Right renal pelvis (tissue), 4 donors: ENCODE measurements around the gene UST. TPM values are rescaled to one million over a fixed set of nuclear protein-coding genes. Genes with fewer than 3 reads are reported as not detected.
A peak's percentile ranks its signal among the peaks of the same experiment; 100 is the strongest.

ENCODE experiments used
- DNase-seq, 4 donors: peaks; one replicate each; pipeline ENCODE4 v3.0.0-alpha.2; 2013; ENCODE audit warnings: low read depth in 4 of 4, low spot score in 3 of 4, missing footprints in 1 of 4
- polyA plus RNA-seq, 4 donors: library from polyadenylated mRNA; unstranded; fragments of 120-200 nt; gene quantifications; one replicate each; pipeline ENCODE4 v1.2.1, GENCODE V29; 2013; ENCODE audit not compliant: insufficient read length in 4 of 4

UST gene
- polyA plus RNA-seq = 10 to 100 TPM; 10.6 to 13.2 (median 12.3) TPM

- peak; percentile 77 to 86 (median 82) for DNase-seq
Measured at GRCh38 chr6:148746363-148747144, at the start of gene UST. Gene UST (plus strand): TSS chr6:148747030. CDS start chr6:148747431, 401 bp downstream.

GRCh38 chr6:148697895-148698440 is 48.9 kb upstream of the UST start:
- DNase-seq = no peak

- DNase-seq = no peak
Measured at GRCh38 chr6:148698671-148699180, 48.1 kb upstream of the UST start.

GRCh38 chr6:148700047-148700715 is 46.6 kb upstream of the UST start:
- DNase-seq = no peak

GRCh38 chr6:148700741-148701311 is 46.0 kb upstream of the UST start:
- DNase-seq = no peak

GRCh38 chr6:148701375-148701774 is 45.5 kb upstream of the UST start:
- no peak for DNase-seq

GRCh38 chr6:148703900-148704299 is 42.9 kb upstream of the UST start:
- no peak for DNase-seq

- DNase-seq = no peak
Measured at GRCh38 chr6:148704400-148705246, 42.2 kb upstream of the UST start.

GRCh38 chr6:148708707-148709106 is 38.1 kb upstream of the UST start:
- DNase-seq = no peak

- DNase-seq = no peak
Measured at GRCh38 chr6:148709577-148709976, 37.3 kb upstream of the UST start.

- no peak for DNase-seq
Measured at GRCh38 chr6:148711833-148712654, 34.8 kb upstream of the UST start.

GRCh38 chr6:148713033-148713738 is 33.6 kb upstream of the UST start:
- DNase-seq = no peak

- no peak for DNase-seq
Measured at GRCh38 chr6:148713921-148714320, 32.9 kb upstream of the UST start.

- no peak for DNase-seq
Measured at GRCh38 chr6:148716811-148717210, 30.0 kb upstream of the UST start.

GRCh38 chr6:148720406-148720805 is 26.4 kb upstream of the UST start:
- DNase-seq = peak in 3 of 4 donors; percentile 18 to 37 (median 28)

- no peak for DNase-seq
Measured at GRCh38 chr6:148720897-148721296, 25.9 kb upstream of the UST start.

- DNase-seq = no peak
Measured at GRCh38 chr6:148723484-148723883, 23.3 kb upstream of the UST start.

GRCh38 chr6:148724428-148724827 is 22.4 kb upstream of the UST start:
- no peak for DNase-seq

- no peak for DNase-seq
Measured at GRCh38 chr6:148727104-148727503, 19.7 kb upstream of the UST start.
